HepG2 (cell line): Measurements from ENCODE around the gene DNAJC12. TPM values are rescaled to one million over a fixed set of nuclear protein-coding genes. Genes with fewer than 3 reads are reported as not detected.
A peak's percentile ranks its signal among the peaks of the same experiment; 100 is the strongest.

ENCODE experiments used
- GATA4 ChIP-seq: sonication (generic); IDR thresholded peaks from 2 replicates; pipeline ENCODE4 v1.6.1; 2016; ENCODE audit warnings: antibody characterized with exemption, low read depth, borderline replicate concordance
- HNRNPLL ChIP-seq: fragments of 200-400 bp; formaldehyde crosslinking; IDR thresholded peaks from 2 replicates; pipeline ENCODE4 v1.6.1; 2017; ENCODE audit warnings: mild to moderate bottlenecking, low read depth, low read length; ENCODE audit not compliant: poor library complexity, severe bottlenecking
- KDM5B ChIP-seq: sonication (generic); formaldehyde crosslinking; IDR thresholded peaks from 2 replicates; pipeline ENCODE4 v1.4.0; 2020; ENCODE audit warnings: missing genetic modification reagents, mild to moderate bottlenecking, borderline replicate concordance
- KLF6 ChIP-seq: IDR thresholded peaks from 2 replicates; pipeline ENCODE4 v1.8.0; 2016; ENCODE audit warnings: missing biosample characterization, missing genetic modification reagents
- NPAS2 ChIP-seq: sonication (generic); formaldehyde crosslinking; IDR thresholded peaks from 2 replicates; pipeline ENCODE4 v1.8.0; 2022; ENCODE audit warnings: mild to moderate bottlenecking, missing genetic modification reagents, borderline replicate concordance
- NR1H2 ChIP-seq: sonication (generic); formaldehyde crosslinking; IDR thresholded peaks from 2 replicates; pipeline ENCODE4 v1.8.1; 2022; ENCODE audit warnings: low read depth, missing genetic modification reagents, borderline replicate concordance
- PAWR ChIP-seq: sonication (generic); formaldehyde crosslinking; IDR thresholded peaks from 2 replicates; pipeline ENCODE4 v1.4.0; 2020; ENCODE audit warnings: missing genetic modification reagents, mild to moderate bottlenecking, borderline replicate concordance
- PITX1 ChIP-seq: sonication (generic); formaldehyde crosslinking; IDR thresholded peaks from 2 replicates; pipeline ENCODE4 v1.5.1; 2020; ENCODE audit warnings: mild to moderate bottlenecking, missing genetic modification reagents
- SIN3B ChIP-seq: fragments of 150-350 bp; IDR thresholded peaks from 2 replicates; pipeline ENCODE4 v1.6.1; 2014; ENCODE audit warnings: low read length
- SMARCC2 ChIP-seq: fragments of 450-650 bp; IDR thresholded peaks from 2 replicates; pipeline ENCODE4 v1.6.1; 2017; ENCODE audit warnings: antibody characterized with exemption, mild to moderate bottlenecking
- SP5 ChIP-seq: IDR thresholded peaks from 2 replicates; pipeline ENCODE4 v1.6.1; 2016; ENCODE audit warnings: low read depth, borderline replicate concordance
- SUZ12 ChIP-seq: fragments of 150-350 bp; IDR thresholded peaks from 2 replicates; pipeline ENCODE4 v1.6.1; 2014; ENCODE audit warnings: low read depth, low read length
- TEAD2 ChIP-seq: sonication (generic); formaldehyde crosslinking; IDR thresholded peaks from 2 replicates; pipeline ENCODE4 v1.9.0; 2021; ENCODE audit warnings: missing genetic modification reagents
- ZBTB10 ChIP-seq: sonication (generic); formaldehyde crosslinking; IDR thresholded peaks from 2 replicates; pipeline ENCODE4 v1.4.0; 2020; ENCODE audit warnings: missing genetic modification reagents, borderline replicate concordance
- ZMYM3 ChIP-seq: sonication (generic); formaldehyde crosslinking; IDR thresholded peaks from 2 replicates; pipeline ENCODE4 v1.5.1; 2020; ENCODE audit warnings: mild to moderate bottlenecking, missing genetic modification reagents
- ZNF292 ChIP-seq: sonication (generic); formaldehyde crosslinking; IDR thresholded peaks from 2 replicates; pipeline ENCODE4 v1.8.1; 2022; ENCODE audit warnings: mild to moderate bottlenecking, low read depth, missing genetic modification reagents, borderline replicate concordance
- ZNF296 ChIP-seq: sonication (generic); formaldehyde crosslinking; conservative IDR thresholded peaks from 2 replicates; pipeline ENCODE4 v1.5.0; 2020; ENCODE audit warnings: mild to moderate bottlenecking, missing genetic modification reagents
- ZNF329 ChIP-seq: sonication (generic); formaldehyde crosslinking; IDR thresholded peaks from 2 replicates; pipeline ENCODE4 v1.9.0; 2021; ENCODE audit warnings: low read depth, mild to moderate bottlenecking, missing genetic modification reagents
- ZNF343 ChIP-seq: sonication (generic); formaldehyde crosslinking; IDR thresholded peaks from 2 replicates; pipeline ENCODE4 v1.4.0; 2020; ENCODE audit warnings: mild to moderate bottlenecking, missing genetic modification reagents
- ZNF614 ChIP-seq: IDR thresholded peaks from 2 replicates; pipeline ENCODE4 v1.6.1; 2018; ENCODE audit warnings: missing biosample characterization, missing genetic modification reagents, inconsistent platforms, borderline replicate concordance
- ZNF782 ChIP-seq: sonication (generic); formaldehyde crosslinking; IDR thresholded peaks from 2 replicates; pipeline ENCODE4 v1.4.0; 2020; ENCODE audit warnings: missing genetic modification reagents, mild to moderate bottlenecking, borderline replicate concordance
- ZNF879 ChIP-seq: sonication (generic); formaldehyde crosslinking; IDR thresholded peaks from 2 replicates; pipeline ENCODE4 v1.8.1; 2023; ENCODE audit warnings: missing genetic modification reagents
- polyA plus RNA-seq, 8 experiments: library from polyadenylated mRNA; depleted of rRNA in 3 of 8; stranded (reverse) in 7 of 8; unstranded in 1 of 8; fragments of >200 nt; fragmentation: Illumina TruSeq in 4 of 8; extraction: Trizol in 4 of 8; gene quantifications; 2 replicates each; pipeline versions ENCODE4 v1.2.1 to v1.2.3, GENCODE V29; 2011 to 2016; ENCODE audit warnings: low read depth in 4 of 8, missing spikeins in 1 of 8, mixed read lengths in 1 of 8; ENCODE audit not compliant: insufficient read depth in 1 of 8
- total RNA-seq, 5 experiments: library from RNA; depleted of rRNA; stranded (reverse); fragments of >200 nt; fragmentation: Illumina TruSeq; extraction: Trizol; gene quantifications; 2 replicates each; pipeline ENCODE4 v1.2.3, GENCODE V29; 2016; ENCODE audit warnings: low read depth in 1 of 5
- TF ChIP-seq, protein P1 (sequence below): sonication (generic); formaldehyde crosslinking; IDR thresholded peaks from 2 replicates; pipeline ENCODE4 v1.4.0; 2020; ENCODE audit warnings: mild to moderate bottlenecking, missing genetic modification reagents, borderline replicate concordance

DNAJC12 gene
- total and polyA plus RNA-seq, 2 of the 13 experiments (the other 11 are each of a cell fraction or from before 2014, with no cell fraction given), result 11.6 to 43.9 TPM

- TF ChIP-seq, protein P1, sequence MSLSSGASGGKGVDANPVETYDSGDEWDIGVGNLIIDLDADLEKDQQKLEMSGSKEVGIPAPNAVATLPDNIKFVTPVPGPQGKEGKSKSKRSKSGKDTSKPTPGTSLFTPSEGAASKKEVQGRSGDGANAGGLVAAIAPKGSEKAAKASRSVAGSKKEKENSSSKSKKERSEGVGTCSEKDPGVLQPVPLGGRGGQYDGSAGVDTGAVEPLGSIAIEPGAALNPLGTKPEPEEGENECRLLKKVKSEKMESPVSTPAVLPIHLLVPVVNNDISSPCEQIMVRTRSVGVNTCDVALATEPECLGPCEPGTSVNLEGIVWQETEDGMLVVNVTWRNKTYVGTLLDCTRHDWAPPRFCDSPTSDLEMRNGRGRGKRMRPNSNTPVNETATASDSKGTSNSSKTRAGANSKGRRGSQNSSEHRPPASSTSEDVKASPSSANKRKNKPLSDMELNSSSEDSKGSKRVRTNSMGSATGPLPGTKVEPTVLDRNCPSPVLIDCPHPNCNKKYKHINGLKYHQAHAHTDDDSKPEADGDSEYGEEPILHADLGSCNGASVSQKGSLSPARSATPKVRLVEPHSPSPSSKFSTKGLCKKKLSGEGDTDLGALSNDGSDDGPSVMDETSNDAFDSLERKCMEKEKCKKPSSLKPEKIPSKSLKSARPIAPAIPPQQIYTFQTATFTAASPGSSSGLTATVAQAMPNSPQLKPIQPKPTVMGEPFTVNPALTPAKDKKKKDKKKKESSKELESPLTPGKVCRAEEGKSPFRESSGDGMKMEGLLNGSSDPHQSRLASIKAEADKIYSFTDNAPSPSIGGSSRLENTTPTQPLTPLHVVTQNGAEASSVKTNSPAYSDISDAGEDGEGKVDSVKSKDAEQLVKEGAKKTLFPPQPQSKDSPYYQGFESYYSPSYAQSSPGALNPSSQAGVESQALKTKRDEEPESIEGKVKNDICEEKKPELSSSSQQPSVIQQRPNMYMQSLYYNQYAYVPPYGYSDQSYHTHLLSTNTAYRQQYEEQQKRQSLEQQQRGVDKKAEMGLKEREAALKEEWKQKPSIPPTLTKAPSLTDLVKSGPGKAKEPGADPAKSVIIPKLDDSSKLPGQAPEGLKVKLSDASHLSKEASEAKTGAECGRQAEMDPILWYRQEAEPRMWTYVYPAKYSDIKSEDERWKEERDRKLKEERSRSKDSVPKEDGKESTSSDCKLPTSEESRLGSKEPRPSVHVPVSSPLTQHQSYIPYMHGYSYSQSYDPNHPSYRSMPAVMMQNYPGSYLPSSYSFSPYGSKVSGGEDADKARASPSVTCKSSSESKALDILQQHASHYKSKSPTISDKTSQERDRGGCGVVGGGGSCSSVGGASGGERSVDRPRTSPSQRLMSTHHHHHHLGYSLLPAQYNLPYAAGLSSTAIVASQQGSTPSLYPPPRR (CRISPR knock-in tag), result no peak
- TF ChIP-seq ZNF614 (0 out of 2 replicates have a peak, but pooled peaks have one; percentile 68), SUZ12 (no peak; the same call in 1 of the 2 replicates), HNRNPLL (peak; percentile 72), TEAD2 (CRISPR knock-in tag) (0 out of 2 replicates have a peak, but pooled peaks have one; percentile 15), ZMYM3 (CRISPR knock-in tag) (peak; percentile 62; the same call in 1 of the 2 replicates), PAWR (CRISPR knock-in tag) (no peak), ZNF879 (0 out of 2 replicates have a peak, but pooled peaks have one; percentile 82), ZNF343 (CRISPR knock-in tag) (no peak), KDM5B (peak; percentile 69; the same call in 1 of the 2 replicates), NR1H2 (no peak), KLF6 (CRISPR knock-in tag) (no peak), NPAS2 (CRISPR knock-in tag) (no peak), GATA4 (no peak), ZNF292 (CRISPR knock-in tag) (no peak; the same call in 1 of the 2 replicates), PITX1 (CRISPR knock-in tag) (peak; percentile 69; the same call in 1 of the 2 replicates), SP5 (CRISPR knock-in tag) (peak; percentile 58; the same call in 1 of the 2 replicates), ZNF782 (CRISPR knock-in tag) (no peak), ZNF296 (no peak), ZNF329 (CRISPR knock-in tag) (no peak), SMARCC2 (no peak), ZBTB10 (CRISPR knock-in tag) (peak; percentile 72; the same call in 1 of the 2 replicates), SIN3B (no peak)
Observed at GRCh38 chr10:67764012-67764822, 73.8 kb downstream of the DNAJC12 start (continued).
